ENCODE results near the gene SLC38A8.

Gene SLC38A8

GRCh38 chr16:84047626-84048025 is 5.0 kb upstream of the SLC38A8 start:
- FAIRE-seq = no peak

GRCh38 chr16:84047206-84047605 is 4.6 kb upstream of the SLC38A8 start:
- FAIRE-seq = no peak

GRCh38 chr16:84045818-84046470 is 3.3 kb upstream of the SLC38A8 start:
- no peak for FAIRE-seq

- FAIRE-seq = no peak
Observed at GRCh38 chr16:84045001-84045817, 2.6 kb upstream of the SLC38A8 start.

GRCh38 chr16:84044118-84044488 is 1.5 kb upstream of the SLC38A8 start:
- FAIRE-seq = no peak

- FAIRE-seq = no peak
Observed at GRCh38 chr16:84043486-84044117, 1.0 kb upstream of the SLC38A8 start.

GRCh38 chr16:84042879-84043485 is 387 bp upstream of the SLC38A8 start:
- no peak for FAIRE-seq

- no peak for FAIRE-seq
Observed at GRCh38 chr16:84041881-84042280, 714 bp downstream of the SLC38A8 start.

GRCh38 chr16:84040823-84041820 is 1.5 kb downstream of the SLC38A8 start:
- no peak for FAIRE-seq

GRCh38 chr16:84040226-84040822 is 2.3 kb downstream of the SLC38A8 start:
- FAIRE-seq = no peak

- no peak for FAIRE-seq
Observed at GRCh38 chr16:84039696-84040095, 2.9 kb downstream of the SLC38A8 start.

- no peak for FAIRE-seq
Observed at GRCh38 chr16:84038469-84038868, 4.1 kb downstream of the SLC38A8 start.

GRCh38 chr16:84036982-84037425 is 5.6 kb downstream of the SLC38A8 start:
- FAIRE-seq = no peak

GRCh38 chr16:84036131-84036530 is 6.5 kb downstream of the SLC38A8 start:
- FAIRE-seq = no peak

- FAIRE-seq = no peak
Observed at GRCh38 chr16:84034516-84034915, 8.1 kb downstream of the SLC38A8 start.

- no peak for FAIRE-seq
Observed at GRCh38 chr16:84033251-84034195, 9.1 kb downstream of the SLC38A8 start.

- FAIRE-seq = no peak
Observed at GRCh38 chr16:84032458-84033178, 10.0 kb downstream of the SLC38A8 start.

- no peak for FAIRE-seq
Observed at GRCh38 chr16:84031556-84031955, 11.0 kb downstream of the SLC38A8 start.

GRCh38 chr16:84029297-84030047 is 13.1 kb downstream of the SLC38A8 start:
- FAIRE-seq = no peak

Measured in A204.1 (cell line).